SU-DHL-6 (cell line): Measurements from ENCODE around the gene PDGFD.

Experiments used
- CTCF ChIP-seq: fragments of 200-600 bp; sonication (generic); IDR thresholded peaks from one replicate; pipeline ENCODE4 v1.5.1; 2017; ENCODE audit warnings: antibody characterized with exemption, mild to moderate bottlenecking, low read length, moderate library complexity; ENCODE audit not compliant: insufficient read depth, poor library complexity, severe bottlenecking
- EZH2phosphoT487 ChIP-seq: fragments of 200-600 bp; sonication (generic), shearing (Covaris generic); conservative IDR thresholded peaks from 2 replicates; pipeline ENCODE4 v1.6.1; 2018; ENCODE audit warnings: mild to moderate bottlenecking, antibody characterized with exemption, low read length, moderate library complexity, mixed read lengths

DNA sequence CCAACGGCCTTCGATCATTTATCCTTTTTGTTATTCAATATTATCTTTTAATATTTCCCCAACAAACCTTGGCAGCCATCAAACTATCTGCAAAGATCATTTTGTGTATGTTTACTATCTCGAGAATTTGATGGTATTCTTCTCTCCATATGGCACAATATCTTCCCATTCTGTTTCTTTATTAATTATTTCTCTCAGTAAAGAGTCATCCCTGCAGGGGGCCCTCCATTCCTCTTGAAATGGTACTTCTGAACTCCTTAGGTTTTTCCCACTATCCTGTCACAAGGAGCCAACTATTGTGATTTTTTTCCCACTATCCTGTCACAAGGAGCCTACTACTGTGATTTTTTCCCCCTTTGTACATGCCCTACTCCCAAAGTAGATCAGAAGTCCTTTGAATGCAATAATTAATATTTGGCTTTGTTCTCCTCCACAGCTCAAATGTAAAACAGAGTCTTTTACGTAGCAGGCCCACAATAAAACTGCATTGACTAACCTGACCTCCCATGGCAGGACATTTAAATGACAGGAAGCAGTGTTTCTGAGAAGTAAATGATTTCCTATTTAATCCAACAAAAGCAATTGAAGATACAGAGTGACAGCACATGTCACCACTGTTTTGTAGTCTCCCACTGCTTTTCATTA is 43.3 kb downstream of the PDGFD start:
- TF ChIP-seq CTCF (no peak), EZH2phosphoT487 (no peak)
